Epithelial cell of esophagus (primary cell): ENCODE data around the gene EXOSC5.
"Not testable (repeated sequence)": the region's sequence is repeated elsewhere in the genome, so short reads cannot be mapped to it uniquely, and the experiment has no call there.

ENCODE experiments used
- DNase-seq: peaks from one replicate; pipeline ENCODE4 v3.0.0; 2010; ENCODE audit warnings: low read depth
- H3K4me3 ChIP-seq: 2 replicates; pipeline ENCODE4 v1.5.1; 2011; ENCODE audit warnings: mild to moderate bottlenecking, low read length, control low read depth
- CTCF ChIP-seq: IDR thresholded peaks from 2 replicates; pipeline ENCODE4 v1.5.1; 2011; ENCODE audit warnings: low read depth, mild to moderate bottlenecking, low read length, control low read depth, inconsistent platforms; ENCODE audit not compliant: insufficient read depth; ENCODE audit errors: missing control alignments

Gene EXOSC5

DNA sequence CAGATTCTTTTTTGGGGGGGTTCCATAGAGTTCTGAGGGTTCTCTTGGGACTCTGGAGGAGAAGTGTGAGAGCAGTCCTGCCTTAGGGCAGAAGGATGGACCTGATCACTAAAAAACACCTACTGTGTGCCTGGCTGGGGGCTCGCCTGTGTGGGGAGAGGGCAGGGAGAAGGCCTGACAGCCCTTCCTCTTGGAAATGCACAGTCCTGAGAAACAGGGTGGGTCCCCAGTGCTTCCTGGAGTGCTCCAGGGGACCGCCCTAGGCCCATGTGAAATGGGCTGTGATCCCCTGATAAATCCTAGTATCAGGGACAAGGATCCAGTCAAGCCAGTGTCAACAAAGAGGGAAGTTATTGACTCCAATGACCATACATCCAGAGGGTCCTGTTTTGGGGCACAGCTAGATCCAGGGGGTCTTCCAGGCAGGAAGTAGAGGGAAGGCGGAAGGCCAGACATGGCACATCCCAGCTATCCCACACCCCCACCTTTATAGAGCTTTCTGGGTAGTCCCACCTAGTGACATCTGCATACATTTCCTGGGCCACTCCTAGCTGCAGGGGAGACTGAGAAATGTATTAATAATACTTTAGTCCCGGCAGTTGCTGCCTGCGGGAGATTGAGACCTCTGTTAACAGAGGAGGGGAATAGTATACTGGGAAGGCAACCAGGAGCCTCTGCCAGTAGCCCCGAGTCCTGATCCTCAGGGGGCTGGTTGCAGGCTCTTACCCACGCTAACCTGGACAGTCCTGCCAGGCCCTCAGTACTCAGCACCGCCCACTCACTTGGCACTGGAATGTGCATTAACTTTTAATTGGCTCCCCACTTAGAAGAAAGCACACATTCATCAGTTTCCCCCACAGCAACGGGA lies 14.2 kb upstream of the EXOSC5 start:
- no peak for DNase-seq
- no peak overlapping the region for H3K4me3 ChIP-seq
- TF ChIP-seq CTCF = no peak

DNA sequence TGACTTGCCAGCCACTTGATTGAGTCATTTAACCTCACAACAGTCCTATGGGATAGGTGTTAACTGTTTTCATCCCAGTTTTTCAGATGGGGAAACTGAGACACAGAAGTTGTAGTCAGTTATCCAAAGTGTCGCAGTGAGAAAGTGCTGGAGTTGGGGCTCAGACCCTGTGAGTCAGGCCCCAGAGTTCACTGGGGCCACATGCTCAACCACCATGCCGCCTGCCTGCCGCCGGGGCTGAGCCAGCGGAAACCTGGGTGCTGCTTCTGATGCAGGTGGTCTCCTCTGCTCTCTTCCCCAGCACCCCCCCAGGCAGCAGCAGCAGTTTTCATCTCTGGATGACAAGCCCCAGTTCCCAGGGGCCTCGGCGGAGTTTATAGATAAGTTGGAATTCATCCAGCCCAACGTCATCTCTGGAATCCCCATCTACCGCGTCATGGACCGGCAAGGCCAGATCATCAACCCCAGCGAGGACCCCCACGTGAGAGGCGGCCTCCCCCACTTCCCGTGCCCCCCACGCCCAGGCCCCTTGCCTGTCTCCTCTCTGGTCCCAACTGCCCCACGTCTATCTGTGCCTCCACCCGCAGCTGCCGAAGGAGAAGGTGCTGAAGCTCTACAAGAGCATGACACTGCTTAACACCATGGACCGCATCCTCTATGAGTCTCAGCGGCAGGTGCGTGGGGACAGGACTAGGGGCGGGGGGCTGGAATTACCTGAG lies 13.3 kb upstream of the EXOSC5 start:
- no peak for TF ChIP-seq CTCF
- no peak overlapping the region for H3K4me3 ChIP-seq
- no peak for DNase-seq

- no peak overlapping the region for H3K4me3 ChIP-seq
- DNase-seq = peak; percentile 67
- no peak for TF ChIP-seq CTCF
Measured at GRCh38 chr19:41409288-41409687, 12.1 kb upstream of the EXOSC5 start.

GRCh38 chr19:41408846-41409245 lies 11.7 kb upstream of the EXOSC5 start:
- not testable (repeated sequence) for H3K4me3 ChIP-seq, DNase-seq

DNA sequence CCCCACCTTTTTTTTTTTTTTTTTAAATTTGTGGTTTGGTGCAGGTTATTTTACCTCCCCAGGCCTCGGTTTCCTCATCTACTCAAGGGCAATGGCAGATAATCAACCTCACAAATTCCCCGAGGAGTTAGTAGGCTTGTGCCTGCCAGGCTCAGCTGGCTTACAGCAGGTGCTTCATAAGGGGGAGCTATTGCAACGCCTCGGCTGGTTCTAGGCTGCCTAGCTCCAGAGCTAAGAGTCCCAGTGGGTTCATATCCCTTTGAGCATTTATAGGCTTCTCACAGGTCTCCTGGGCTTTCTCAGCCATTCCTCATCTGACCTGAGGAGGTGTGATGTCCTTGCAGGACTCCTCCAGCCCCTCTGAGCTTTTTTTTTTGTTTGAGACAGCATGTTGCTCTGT lies 11.1 kb upstream of the EXOSC5 start:
- no peak for TF ChIP-seq CTCF
- no peak for DNase-seq
- no peak overlapping the region for H3K4me3 ChIP-seq

- TF ChIP-seq CTCF = no peak
- no peak for DNase-seq
- no peak overlapping the region for H3K4me3 ChIP-seq
Measured at GRCh38 chr19:41407271-41407670, 10.1 kb upstream of the EXOSC5 start.

- DNase-seq = no peak
- TF ChIP-seq CTCF = no peak
- H3K4me3 ChIP-seq = no peak overlapping the region
Measured at GRCh38 chr19:41405776-41406175, 8.6 kb upstream of the EXOSC5 start.
